K562 (cell line): Measurements from ENCODE around the gene SETD7. TPM values are rescaled to one million over a fixed set of nuclear protein-coding genes. Genes with fewer than 3 reads are reported as not detected.

ENCODE experiments used
- ATAC-seq: fragments of 200-7000 bp; cut with Tn5 transposase; 3 replicates; pipeline ENCODE4 v1.9.1; 2020; ENCODE audit warnings: moderate library complexity
- BruUV-seq: library from RNA; stranded (reverse); fragments of 400-500 nt; replicated peaks from 2 replicates; lab custom pipeline; 2021; lab: Mats Ljungman, UMichigan
- CTCF ChIA-PET: fragments of 300-600 bp; formaldehyde crosslinking; extraction: SDS; loops from one replicate; lab custom pipeline; 2021; ENCODE audit warnings: low intra/inter-chr PET ratio; lab: Yijun Ruan, JAX
- POLR2A ChIA-PET: fragments of 300-600, 350-650 bp; sonication (Branson Sonifier 250); formaldehyde crosslinking; extraction: SDS; loops from one replicate; lab custom pipeline; 2021; ENCODE audit warnings: antibody characterized with exemption, inconsistent platforms; lab: Yijun Ruan, JAX
- DNase-seq, 4 experiments: peaks; one replicate each; pipeline versions ENCODE4 v3.0.0 to v3.0.0-alpha.2; 2011 to 2018; ENCODE audit warnings: low spot score in 3 of 4, mixed read lengths in 3 of 4; ENCODE audit errors: extremely low read depth in 1 of 4
- FAIRE-seq: peaks from 2 replicates; lab custom pipeline; 2011; peaks lifted over from hg19 to GRCh38; lab: Jason Lieb, UNC
- H2AFZ ChIP-seq: 2 replicates; pipeline ENCODE4 v1.6.0; 2011; ENCODE audit warnings: low read depth, low read length, control low read depth, inconsistent platforms
- H3K27ac ChIP-seq: fragments of 200-600 bp; 3 replicates; pipeline ENCODE4 v1.8.0; 2011; ENCODE audit warnings: low read depth, mild to moderate bottlenecking, control low read depth, inconsistent platforms, low read length, moderate library complexity, mixed read lengths; ENCODE audit errors: extremely low read depth
- H3K27me3 ChIP-seq, 2 experiments: fragments of 300-600 bp in 1 of 2; 2 replicates in 1 of 2; 3 replicates in 1 of 2; pipeline versions ENCODE4 v1.6.0 to v1.8.0; 2011; ENCODE audit warnings: inconsistent platforms in 2 of 2, low read length in 2 of 2, mild to moderate bottlenecking in 1 of 2, mixed read lengths in 1 of 2, moderate library complexity in 1 of 2; ENCODE audit not compliant: control insufficient read depth in 2 of 2, insufficient read depth in 2 of 2
- H3K36me3 ChIP-seq: fragments of 300-600 bp; 3 replicates; pipeline ENCODE4 v1.8.0; 2011; ENCODE audit warnings: mild to moderate bottlenecking, low read length, inconsistent platforms; ENCODE audit not compliant: control insufficient read depth, insufficient read depth
- H3K4me1 ChIP-seq, 2 experiments: fragments of 200-600 bp in 1 of 2; replicated peaks in 1 of 2; 2 replicates in 1 of 2; 3 replicates in 1 of 2; pipeline versions ENCODE4 v1.5.1 to v1.8.0; 2011; ENCODE audit warnings: inconsistent platforms in 2 of 2, low read length in 2 of 2, mild to moderate bottlenecking in 1 of 2, mixed read lengths in 1 of 2, moderate library complexity in 1 of 2; ENCODE audit not compliant: control insufficient read depth in 2 of 2, insufficient read depth in 2 of 2
- H3K4me2 ChIP-seq: 2 replicates; pipeline ENCODE4 v1.6.1; 2011; ENCODE audit warnings: low read length, control low read depth, inconsistent platforms, mixed read lengths; ENCODE audit not compliant: insufficient read depth
- H3K4me3 ChIP-seq: fragments of 200-600 bp; sonication (generic), shearing (Covaris generic); 2 replicates; pipeline ENCODE4 v1.5.1; 2016; ENCODE audit warnings: control low read depth, inconsistent platforms
- H3K79me2 ChIP-seq: fragments of 200-600 bp; 3 replicates; pipeline ENCODE4 v1.8.0; 2011; ENCODE audit warnings: low read length, inconsistent platforms; ENCODE audit not compliant: control insufficient read depth, insufficient read depth
- H3K9ac ChIP-seq, 2 experiments: 2 replicates each; pipeline versions ENCODE4 v1.6.0 to v1.6.1; 2011; ENCODE audit warnings: low read depth in 2 of 2, low read length in 2 of 2, control low read depth in 1 of 2, inconsistent platforms in 1 of 2, mild to moderate bottlenecking in 1 of 2, mixed read lengths in 1 of 2; ENCODE audit not compliant: insufficient read depth in 1 of 2
- H3K9me1 ChIP-seq: one replicate; pipeline ENCODE4 v1.6.0; 2011; ENCODE audit warnings: inconsistent platforms, mild to moderate bottlenecking, low read length, moderate library complexity; ENCODE audit not compliant: control insufficient read depth, insufficient read depth
- H3K9me3 ChIP-seq: replicated peaks from 2 replicates; pipeline ENCODE4 v1.5.1; 2011; ENCODE audit warnings: low read depth, low read length, inconsistent platforms; ENCODE audit not compliant: control insufficient read depth, insufficient read depth
- H4K20me1 ChIP-seq: replicated peaks from 2 replicates; pipeline ENCODE4 v1.6.1; 2011; ENCODE audit warnings: low read length, inconsistent platforms, mixed read lengths; ENCODE audit not compliant: control insufficient read depth, insufficient read depth
- CREM ChIP-seq: IDR thresholded peaks from 2 replicates; pipeline ENCODE4 v1.6.1; 2014; ENCODE audit warnings: antibody characterized with exemption, low read depth
- EGR1 ChIP-seq: fragments of 450-650 bp; conservative IDR thresholded peaks from 2 replicates; pipeline ENCODE4 v1.6.1; 2017; ENCODE audit warnings: mild to moderate bottlenecking
- ETV1 ChIP-seq: fragments of 450-650 bp; conservative IDR thresholded peaks from 2 replicates; pipeline ENCODE4 v1.6.1; 2016; ENCODE audit warnings: missing genetic modification characterization, control low read depth, low read depth, missing compliant biosample characterization
- ETV6 ChIP-seq, 3 experiments: fragments of 150-350 bp in 1 of 3; sonication (generic) in 1 of 3; formaldehyde crosslinking in 1 of 3; IDR thresholded peaks; 2 replicates each; pipeline versions ENCODE4 v1.6.1 to v1.8.0; 2014 to 2022; ENCODE audit warnings: borderline replicate concordance in 2 of 3, low read depth in 2 of 3, antibody characterized with exemption in 1 of 3, low read length in 1 of 3, mild to moderate bottlenecking in 1 of 3, missing genetic modification reagents in 1 of 3
- EZH2 ChIP-seq: IDR thresholded peaks from 2 replicates; pipeline ENCODE4 v1.6.1; 2012; ENCODE audit warnings: low read depth, mild to moderate bottlenecking, inconsistent platforms, low read length, borderline replicate concordance
- HDGF ChIP-seq: fragments of 450-650 bp; IDR thresholded peaks from 2 replicates; pipeline ENCODE4 v1.6.1; 2016
- MTA1 ChIP-seq: fragments of 450-650 bp; IDR thresholded peaks from 2 replicates; pipeline ENCODE4 v1.6.1; 2017; ENCODE audit warnings: borderline replicate concordance
- POLR3A ChIP-seq: IDR thresholded peaks from 2 replicates; pipeline ENCODE4 v1.6.1; 2011; ENCODE audit warnings: borderline replicate concordance, mild to moderate bottlenecking, moderate library complexity; ENCODE audit not compliant: insufficient read length, insufficient read depth; ENCODE audit errors: extremely low read depth
- PRPF4 ChIP-seq: fragments of 200-400 bp; formaldehyde crosslinking; IDR thresholded peaks from one replicate; pipeline ENCODE4 v1.6.1; 2017; ENCODE audit warnings: low read length, low read depth, mild to moderate bottlenecking; ENCODE audit not compliant: insufficient read depth, poor library complexity, severe bottlenecking
- RFX7 ChIP-seq: fragments of 250-450 bp; sonication (Bioruptor Pico); IDR thresholded peaks from 2 replicates; pipeline ENCODE4 v1.5.1; 2021; ENCODE audit warnings: mild to moderate bottlenecking
- SMARCA4 ChIP-seq: fragments of 450-650 bp; IDR thresholded peaks from 2 replicates; pipeline ENCODE4 v1.6.1; 2016
- SPI1 ChIP-seq: IDR thresholded peaks from 2 replicates; pipeline ENCODE4 v1.6.1; 2011; ENCODE audit warnings: low read depth, low read length, control low read depth, borderline replicate concordance
- STAG1 ChIP-seq: sonication (generic); formaldehyde crosslinking; IDR thresholded peaks from 2 replicates; pipeline ENCODE4 v1.5.0; 2020; ENCODE audit warnings: missing genetic modification reagents, borderline replicate concordance
- TEAD1 ChIP-seq, 2 experiments: fragments of 450-650 bp in 1 of 2; sonication (generic) in 1 of 2; formaldehyde crosslinking; IDR thresholded peaks; 2 replicates each; pipeline versions ENCODE4 v1.4.0 to v1.8.0; 2020 to 2022; ENCODE audit warnings: mild to moderate bottlenecking in 2 of 2, missing genetic modification reagents in 1 of 2
- ZFP30 ChIP-seq: fragments of 250-450 bp; sonication (Bioruptor Pico); IDR thresholded peaks from 2 replicates; pipeline ENCODE4 v1.8.0; 2022; ENCODE audit warnings: moderate library complexity, mild to moderate bottlenecking, inconsistent platforms, borderline replicate concordance
- ZNF143 ChIP-seq: sonication (generic); formaldehyde crosslinking; IDR thresholded peaks from 2 replicates; pipeline ENCODE4 v1.9.0; 2022; ENCODE audit warnings: mild to moderate bottlenecking, missing genetic modification reagents
- WGBS: fragments of 100-300 bp; shearing (Covaris generic); methylation state at CpG from one replicate; pipeline ENCODE4 v1.1.6; 2016; ENCODE audit warnings: low coverage, mixed read lengths; ENCODE audit not compliant: insufficient coverage; ENCODE audit errors: missing lambda C conversion rate; 5-methylcytosine and 5-hydroxymethylcytosine counted together
- in situ Hi-C: fragments of 300-500 bp; cut with MboI; formaldehyde crosslinking; loops from 4 replicates; pipeline ENCODE4 v1.15.0; 2018; ENCODE audit warnings: inconsistent platforms, mixed read lengths
- intact Hi-C: fragments of 100-400 bp; cut with micrococcal nuclease; formaldehyde crosslinking; loops from 2 replicates; pipeline ENCODE4 v1.14.2; 2022
- polyA plus RNA-seq, 8 experiments: library from polyadenylated mRNA; depleted of rRNA in 4 of 8; stranded (reverse) in 5 of 8; unstranded in 3 of 8; fragments of >200 nt; fragmentation: Nextera tagmentation in 2 of 8; fragmentation: Illumina TruSeq in 1 of 8; extraction: Ambion mirVana in 2 of 8; extraction: Trizol in 1 of 8; gene quantifications; 2 replicates each; pipeline versions ENCODE4 v1.2.1 to v1.2.3, GENCODE V29; 2011 to 2014; ENCODE audit warnings: inconsistent platforms in 1 of 8, missing spikeins in 1 of 8
- total RNA-seq, 7 experiments: library from RNA; depleted of rRNA in 6 of 7; stranded (reverse); fragments of >200 nt in 6 of 7; fragmentation: Illumina TruSeq in 2 of 7; extraction: Trizol in 2 of 7; gene quantifications; 2 replicates each; pipeline versions ENCODE4 v1.2.1 to v1.2.3, GENCODE V29; 2011 to 2021; ENCODE audit warnings: low replicate concordance in 1 of 7
- TF ChIP-seq, protein P1 (sequence below): sonication (generic); formaldehyde crosslinking; IDR thresholded peaks from 2 replicates; pipeline ENCODE4 v1.8.0; 2022; ENCODE audit warnings: missing genetic modification reagents, mild to moderate bottlenecking, borderline replicate concordance

Gene SETD7
- total and polyA plus RNA-seq, 9 of the 15 experiments (the other 6 are each of a cell fraction or from before 2014, with no cell fraction given) = 0.37 to 2.4 (median 1.7) TPM

DNA sequence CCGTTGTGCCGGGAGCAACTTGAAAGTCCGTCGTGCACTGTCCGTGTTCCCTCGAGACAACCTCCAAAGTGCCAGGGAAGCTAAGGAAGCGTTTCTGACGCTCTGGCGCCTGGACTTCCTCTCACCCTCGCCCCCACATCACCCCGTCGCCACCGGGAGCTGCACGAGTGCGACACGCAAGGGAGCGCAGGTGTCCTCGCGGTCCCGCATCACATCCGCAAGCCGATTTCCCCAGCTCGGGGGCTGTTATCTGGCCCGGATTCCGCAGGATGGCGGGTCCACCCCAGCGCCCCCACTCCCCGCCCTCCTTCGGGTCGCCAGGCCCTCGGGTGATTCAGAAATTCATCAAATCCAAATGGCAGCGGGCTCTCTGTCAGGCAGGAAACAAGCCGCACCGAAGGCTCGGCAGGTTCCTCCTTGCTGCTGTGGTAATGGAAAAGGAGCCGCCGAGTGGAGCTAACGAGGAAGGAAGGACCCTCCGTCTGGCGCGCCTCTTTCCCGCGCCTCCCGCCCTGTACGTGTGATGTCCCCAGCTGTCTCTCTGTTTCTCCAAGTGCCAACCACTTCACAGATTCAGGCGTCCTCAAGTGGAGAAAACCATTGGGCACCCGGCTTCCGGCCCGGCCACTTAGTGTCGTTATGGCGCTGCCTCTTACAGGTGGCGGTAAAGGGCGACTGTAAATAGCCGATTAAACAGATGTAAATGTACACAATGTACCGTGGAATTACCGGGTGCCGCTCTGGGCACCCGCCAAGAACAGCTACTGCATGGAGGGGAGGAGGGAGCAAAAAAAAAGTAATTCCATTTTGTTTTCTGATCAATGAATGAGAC lies 921 bp upstream of the SETD7 start:
- intact Hi-C loops = no loop called here
- ATAC-seq (peak; percentile 31), DNase-seq (peak in 2 of 4 experiments; percentile 12 to 19), FAIRE-seq (no peak)
- 2% methylated on average over 47 of the region's 58 CpGs for WGBS
- in situ Hi-C loops = no loop called here
- no peaks in the 10 kb centered on the region for H3K79me2 ChIP-seq
- H4K20me1 ChIP-seq = 0 out of 2 replicates have a peak, but pooled peaks cover 2% of the 10 kb centered on the region
- H3K9me1 ChIP-seq = no peaks in the 10 kb centered on the region
- peak overlapping the region in 1 of 2 experiments; percentile 88; a peak in 2 of 4 replicates for H3K9ac ChIP-seq
- H3K4me3 ChIP-seq = peak overlapping the region; percentile 44
- H3K27me3 ChIP-seq = peaks cover 44 to 51% of the 10 kb centered on the region in 2 experiments
- BruUV-seq = no TSS peak
- no peaks in the 10 kb centered on the region for H3K36me3 ChIP-seq
- peak overlapping the region; percentile 78 for H2AFZ ChIP-seq
- H3K9me3 ChIP-seq = no peaks in the 10 kb centered on the region
- no peak overlapping the region for H3K27ac ChIP-seq
- peak overlapping the region; percentile 81 for H3K4me2 ChIP-seq
- H3K4me1 ChIP-seq = peaks cover 4 to 23% of the 10 kb centered on the region in 2 experiments; a peak in 3 of 5 replicates
- ChIA-PET POLR2A (interaction anchor here (0.5 to 1.0 kb wide), 4 partner anchors 15 to 582 kb away, joined by 3 read pairs; no protein-coding TSS in a partner anchor), CTCF (interaction anchor here (1.2 kb wide), 1 partner anchor 44 kb away, joined by 3 read pairs; no protein-coding TSS in a partner anchor)
- TF ChIP-seq, protein P1, sequence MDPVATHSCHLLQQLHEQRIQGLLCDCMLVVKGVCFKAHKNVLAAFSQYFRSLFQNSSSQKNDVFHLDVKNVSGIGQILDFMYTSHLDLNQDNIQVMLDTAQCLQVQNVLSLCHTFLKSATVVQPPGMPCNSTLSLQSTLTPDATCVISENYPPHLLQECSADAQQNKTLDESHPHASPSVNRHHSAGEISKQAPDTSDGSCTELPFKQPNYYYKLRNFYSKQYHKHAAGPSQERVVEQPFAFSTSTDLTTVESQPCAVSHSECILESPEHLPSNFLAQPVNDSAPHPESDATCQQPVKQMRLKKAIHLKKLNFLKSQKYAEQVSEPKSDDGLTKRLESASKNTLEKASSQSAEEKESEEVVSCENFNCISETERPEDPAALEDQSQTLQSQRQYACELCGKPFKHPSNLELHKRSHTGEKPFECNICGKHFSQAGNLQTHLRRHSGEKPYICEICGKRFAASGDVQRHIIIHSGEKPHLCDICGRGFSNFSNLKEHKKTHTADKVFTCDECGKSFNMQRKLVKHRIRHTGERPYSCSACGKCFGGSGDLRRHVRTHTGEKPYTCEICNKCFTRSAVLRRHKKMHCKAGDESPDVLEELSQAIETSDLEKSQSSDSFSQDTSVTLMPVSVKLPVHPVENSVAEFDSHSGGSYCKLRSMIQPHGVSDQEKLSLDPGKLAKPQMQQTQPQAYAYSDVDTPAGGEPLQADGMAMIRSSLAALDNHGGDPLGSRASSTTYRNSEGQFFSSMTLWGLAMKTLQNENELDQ (CRISPR knock-in tag) = 0 out of 2 replicates have a peak, but pooled peaks have one; percentile 28
- TF ChIP-seq HDGF (no peak), RFX7 (CRISPR knock-in tag) (no peak), STAG1 (CRISPR knock-in tag) (0 out of 2 replicates have a peak, but pooled peaks have one; percentile 23), EGR1 (peak; percentile 31; the same call in 1 of the 2 replicates), TEAD1 (CRISPR knock-in tag; IDR thresholded peaks at IDR 0.05) (0 out of 4 replicates have a peak, but pooled peaks of 1 of the 2 experiments have one; percentile 4), MTA1 (no peak), ZNF143 (0 out of 2 replicates have a peak, but pooled peaks have one; percentile 2), POLR3A (no peak), PRPF4 (no peak), ETV1 (tag) (peak; percentile 43; the same call in 1 of the 2 replicates), EZH2 (peak; percentile 30; the same call in 1 of the 2 replicates), ZFP30 (CRISPR knock-in tag) (no peak), SPI1 (peak; percentile 34; the same call in 1 of the 2 replicates), CREM (0 out of 2 replicates have a peak, but pooled peaks have one; percentile 5), ETV6 (IDR thresholded peaks at IDR 0.05; ENCODE audit: borderline replicate concordance in 1 of 2, low read depth in 2 of 2, low read length in 1 of 2) (no peak), ETV6 (CRISPR knock-in tag; IDR thresholded peaks at IDR 0.05; ENCODE audit: borderline replicate concordance) (no peak), SMARCA4 (no peak)
